HL-60 (cell line): ENCODE data around the gene DCTN4.

ENCODE experiments used
- GABPA ChIP-seq: IDR thresholded peaks from 2 replicates; pipeline ENCODE4 v1.6.1; 2012; ENCODE audit warnings: low read depth
- TF ChIP-seq, protein P1 (sequence below): IDR thresholded peaks from one replicate; pipeline ENCODE4 v1.5.1; 2011; ENCODE audit warnings: low read length, control low read depth, inconsistent platforms; ENCODE audit not compliant: insufficient read depth

DNA sequence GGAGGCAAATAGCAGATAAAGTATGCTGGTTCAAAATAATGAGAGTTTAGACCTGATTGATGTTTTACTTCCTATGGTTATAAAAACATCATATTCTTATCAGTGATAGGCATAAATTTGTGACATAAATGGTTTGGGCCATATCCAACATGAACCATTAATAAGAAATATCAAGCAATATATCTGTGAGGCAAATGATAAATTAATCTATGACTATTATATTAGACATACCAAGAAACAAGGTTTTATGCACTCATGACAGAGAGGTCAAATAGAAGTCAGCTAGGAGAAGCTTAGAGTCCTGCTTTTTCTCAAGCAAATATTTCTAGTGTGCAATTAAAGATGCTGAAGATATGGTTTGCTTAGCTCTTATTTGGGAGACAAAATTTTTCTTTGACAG is 30.2 kb upstream of the DCTN4 start:
- TF ChIP-seq GABPA: no peak
- TF ChIP-seq, protein P1, sequence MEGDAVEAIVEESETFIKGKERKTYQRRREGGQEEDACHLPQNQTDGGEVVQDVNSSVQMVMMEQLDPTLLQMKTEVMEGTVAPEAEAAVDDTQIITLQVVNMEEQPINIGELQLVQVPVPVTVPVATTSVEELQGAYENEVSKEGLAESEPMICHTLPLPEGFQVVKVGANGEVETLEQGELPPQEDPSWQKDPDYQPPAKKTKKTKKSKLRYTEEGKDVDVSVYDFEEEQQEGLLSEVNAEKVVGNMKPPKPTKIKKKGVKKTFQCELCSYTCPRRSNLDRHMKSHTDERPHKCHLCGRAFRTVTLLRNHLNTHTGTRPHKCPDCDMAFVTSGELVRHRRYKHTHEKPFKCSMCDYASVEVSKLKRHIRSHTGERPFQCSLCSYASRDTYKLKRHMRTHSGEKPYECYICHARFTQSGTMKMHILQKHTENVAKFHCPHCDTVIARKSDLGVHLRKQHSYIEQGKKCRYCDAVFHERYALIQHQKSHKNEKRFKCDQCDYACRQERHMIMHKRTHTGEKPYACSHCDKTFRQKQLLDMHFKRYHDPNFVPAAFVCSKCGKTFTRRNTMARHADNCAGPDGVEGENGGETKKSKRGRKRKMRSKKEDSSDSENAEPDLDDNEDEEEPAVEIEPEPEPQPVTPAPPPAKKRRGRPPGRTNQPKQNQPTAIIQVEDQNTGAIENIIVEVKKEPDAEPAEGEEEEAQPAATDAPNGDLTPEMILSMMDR: no peak
